Adrenal gland (tissue), 5 donors: Measurements from ENCODE around the gene FMNL2.

Experiments used
- CTCF ChIP-seq, 6 experiments: fragments of 450-650 bp in 4 of 6; fragments of 200-600 bp in 2 of 6; sonication (generic) in 1 of 6; IDR thresholded peaks; 1 replicate in 5 of 6; 2 replicates in 1 of 6; pipeline versions ENCODE4 v1.5.1 to v1.8.0; 2016 to 2021; ENCODE audit warnings: antibody characterized with exemption in 6 of 6, mild to moderate bottlenecking in 2 of 6, moderate library complexity in 1 of 6
- POLR2A ChIP-seq, 2 donors: fragments of 450-650 bp; IDR thresholded peaks; one replicate each; pipeline ENCODE4 v1.6.1; 2017; ENCODE audit warnings: antibody characterized with exemption in 2 of 2, mild to moderate bottlenecking in 2 of 2, moderate library complexity in 1 of 2
- donor health status: DM: no; HTN: no; CAD: no.

DNA sequence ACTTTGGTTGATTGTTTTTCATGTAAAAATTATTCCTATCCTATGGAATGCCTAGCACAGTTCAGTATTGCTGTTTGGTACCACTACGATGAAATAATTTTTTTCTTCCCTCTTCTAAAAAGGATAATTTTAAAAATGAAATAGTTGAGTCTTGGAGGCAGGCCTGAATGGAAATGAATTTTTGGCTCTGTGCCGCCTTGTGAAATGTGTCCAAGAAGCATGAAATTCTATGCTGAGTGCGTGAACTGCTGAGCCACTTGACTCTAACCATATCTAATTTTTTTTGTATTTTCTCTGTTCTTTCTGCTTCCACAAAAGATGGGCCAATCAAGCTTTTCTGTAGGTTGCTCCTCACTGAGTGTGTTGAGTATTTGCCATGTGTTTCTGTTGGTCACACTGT lies 287.2 kb downstream of the FMNL2 start:
- TF ChIP-seq CTCF (IDR thresholded peaks at IDR 0.05) (no peak), POLR2A (IDR thresholded peaks at IDR 0.05) (no peak)
